HepG2 (cell line): ENCODE data around the gene RIOK2. TPM values are rescaled to one million over a fixed set of nuclear protein-coding genes. Genes with fewer than 3 reads are reported as not detected.

ENCODE experiments used
- ATAC-seq: fragments of 200-7000 bp; cut with Tn5 transposase; 3 replicates; pipeline ENCODE4 v1.9.1; 2020; ENCODE audit warnings: mild to moderate bottlenecking, moderate library complexity
- BruUV-seq: library from RNA; stranded (reverse); fragments of 400-500 nt; replicated peaks from 2 replicates; lab custom pipeline; 2021; lab: Mats Ljungman, UMichigan
- CTCF ChIA-PET: fragments of 300-600 bp; formaldehyde crosslinking; extraction: SDS; loops from one replicate; lab custom pipeline; 2021; ENCODE audit warnings: low total read pairs, inconsistent platforms, low intra/inter-chr PET ratio; lab: Yijun Ruan, JAX
- POLR2A ChIA-PET: fragments of 350-600 bp; sonication (Branson Sonifier 250); formaldehyde crosslinking; loops from one replicate; lab custom pipeline; 2020; ENCODE audit warnings: antibody characterized with exemption, inconsistent platforms; lab: Yijun Ruan, JAX
- DNase-seq: peaks from one replicate; pipeline ENCODE4 v3.0.0-alpha.2; 2015; ENCODE audit warnings: low spot score
- FAIRE-seq: peaks from 3 replicates; lab custom pipeline; 2011; peaks lifted over from hg19 to GRCh38; lab: Jason Lieb, UNC
- H2AFZ ChIP-seq: one replicate; pipeline ENCODE4 v1.6.1; 2011; ENCODE audit warnings: low read length, inconsistent platforms
- H3K27ac ChIP-seq: fragments of 300-600 bp; 3 replicates; pipeline ENCODE4 v1.8.0; 2011; ENCODE audit warnings: mixed run types, mild to moderate bottlenecking, mixed read lengths, low read length, inconsistent platforms; ENCODE audit not compliant: insufficient read depth; ENCODE audit errors: extremely low read length
- H3K27me3 ChIP-seq, 2 experiments: fragments of 200-600 bp in 1 of 2; 2 replicates in 1 of 2; 3 replicates in 1 of 2; pipeline versions ENCODE4 v1.6.0 to v1.8.0; 2011; ENCODE audit warnings: low read length in 2 of 2, mild to moderate bottlenecking in 2 of 2, moderate library complexity in 2 of 2, inconsistent platforms in 1 of 2; ENCODE audit not compliant: insufficient read depth in 2 of 2, control insufficient read depth in 1 of 2
- H3K36me3 ChIP-seq, 2 experiments: fragments of 200-600 bp in 1 of 2; replicated peaks in 1 of 2; 2 replicates in 1 of 2; 3 replicates in 1 of 2; pipeline versions ENCODE4 v1.5.1 to v1.8.0; 2011; ENCODE audit warnings: low read length in 2 of 2, inconsistent platforms in 1 of 2; ENCODE audit not compliant: insufficient read depth in 2 of 2, control insufficient read depth in 1 of 2
- H3K4me1 ChIP-seq: 2 replicates; pipeline ENCODE4 v1.5.1; 2012; ENCODE audit warnings: low read length, inconsistent platforms; ENCODE audit not compliant: insufficient read depth
- H3K4me2 ChIP-seq: 2 replicates; pipeline ENCODE4 v1.6.0; 2011; ENCODE audit warnings: low read depth, low read length, inconsistent platforms
- H3K4me3 ChIP-seq, 3 experiments: fragments of 200-600 bp in 1 of 3; sonication (generic), shearing (Covaris generic) in 1 of 3; replicated peaks in 1 of 3; 2 replicates each; pipeline ENCODE4 v1.5.1; 2011 to 2016; ENCODE audit warnings: low read length in 3 of 3, inconsistent platforms in 2 of 3, low read depth in 2 of 3, mild to moderate bottlenecking in 2 of 3, control low read depth in 1 of 3, mixed read lengths in 1 of 3; ENCODE audit not compliant: insufficient read depth in 1 of 3
- H3K79me2 ChIP-seq: one replicate; pipeline ENCODE4 v1.6.1; 2011; ENCODE audit warnings: low read length, inconsistent platforms; ENCODE audit not compliant: insufficient read depth
- H3K9ac ChIP-seq: 2 replicates; pipeline ENCODE4 v1.6.0; 2011; ENCODE audit warnings: mild to moderate bottlenecking, low read depth, low read length, inconsistent platforms; ENCODE audit not compliant: insufficient read depth
- H3K9me3 ChIP-seq: 2 replicates; pipeline ENCODE4 v1.5.1; 2012; ENCODE audit warnings: mild to moderate bottlenecking, low read length
- H4K20me1 ChIP-seq: 2 replicates; pipeline ENCODE4 v1.6.0; 2011; ENCODE audit warnings: inconsistent platforms, mild to moderate bottlenecking, low read length, moderate library complexity; ENCODE audit not compliant: insufficient read depth
- CCDC6 ChIP-seq: sonication (generic); formaldehyde crosslinking; IDR thresholded peaks from 2 replicates; pipeline ENCODE4 v1.8.1; 2022; ENCODE audit warnings: mild to moderate bottlenecking, missing genetic modification reagents, moderate library complexity
- CEBPG ChIP-seq: IDR thresholded peaks from 2 replicates; pipeline ENCODE4 v1.6.1; 2016
- PCBP2 ChIP-seq: fragments of 200-400 bp; formaldehyde crosslinking; optimal IDR thresholded peaks from 2 replicates; pipeline ENCODE3; 2018; ENCODE audit warnings: low read length, low read depth; ENCODE audit not compliant: poor library complexity, severe bottlenecking
- SAP130 ChIP-seq: IDR thresholded peaks from 2 replicates; pipeline ENCODE4 v1.6.1; 2016; ENCODE audit warnings: low read depth
- SOX13 ChIP-seq, 3 experiments: fragments of 450-650 bp in 1 of 3; sonication (generic) in 1 of 3; formaldehyde crosslinking in 1 of 3; IDR thresholded peaks in 2 of 3; conservative IDR thresholded peaks in 1 of 3; 2 replicates each; pipeline versions ENCODE4 v1.5.0 to v1.6.1; 2016 to 2020; ENCODE audit warnings: antibody characterized with exemption in 1 of 3, mild to moderate bottlenecking in 1 of 3, missing compliant biosample characterization in 1 of 3, missing genetic modification reagents in 1 of 3, moderate library complexity in 1 of 3
- TAF1 ChIP-seq: sonication (generic); formaldehyde crosslinking; IDR thresholded peaks from 2 replicates; pipeline ENCODE4 v1.4.0; 2020; ENCODE audit warnings: missing genetic modification reagents
- ZKSCAN5 ChIP-seq: sonication (generic); formaldehyde crosslinking; IDR thresholded peaks from 2 replicates; pipeline ENCODE4 v1.5.1; 2020; ENCODE audit warnings: mild to moderate bottlenecking, missing genetic modification reagents
- ZNF235 ChIP-seq: sonication (generic); formaldehyde crosslinking; IDR thresholded peaks from 2 replicates; pipeline ENCODE4 v1.8.1; 2023; ENCODE audit warnings: mild to moderate bottlenecking, missing genetic modification reagents, borderline replicate concordance
- ZNF496 ChIP-seq: sonication (generic); formaldehyde crosslinking; IDR thresholded peaks from 2 replicates; pipeline ENCODE4 v1.8.1; 2023; ENCODE audit warnings: mild to moderate bottlenecking, moderate library complexity, missing genetic modification reagents; ENCODE audit not compliant: insufficient replicate concordance
- ZNF652 ChIP-seq: IDR thresholded peaks from 2 replicates; pipeline ENCODE4 v1.6.1; 2016; ENCODE audit warnings: low read depth, borderline replicate concordance
- ZNF7 ChIP-seq: IDR thresholded peaks from 2 replicates; pipeline ENCODE4 v1.6.1; 2016; ENCODE audit warnings: missing biosample characterization, missing genetic modification reagents
- ZNF704 ChIP-seq: sonication (generic); formaldehyde crosslinking; IDR thresholded peaks from 2 replicates; pipeline ENCODE4 v1.8.1; 2023; ENCODE audit warnings: mild to moderate bottlenecking, inconsistent platforms, moderate library complexity, missing genetic modification reagents, borderline replicate concordance
- WGBS: methylation state at CpG from one replicate; pipeline ENCODE4 v1.1.6; 2017; ENCODE audit warnings: low lambda C conversion rate; 5-methylcytosine and 5-hydroxymethylcytosine counted together
- in situ Hi-C: cut with HindIII; loops from 2 replicates; pipeline ENCODE4 v1.10.0; 2017; ENCODE audit warnings: low pct_unique_long_range_greater_than_20kb; ENCODE audit not compliant: extremely low pct_ligation_motif_present
- intact Hi-C: fragments of 100-400 bp; cut with micrococcal nuclease; formaldehyde crosslinking; loops from one replicate; pipeline ENCODE4 v1.10.0; 2022; ENCODE audit not compliant: unreplicated experiment
- polyA plus RNA-seq, 8 experiments: library from polyadenylated mRNA; depleted of rRNA in 3 of 8; stranded (reverse) in 7 of 8; unstranded in 1 of 8; fragments of >200 nt; fragmentation: Illumina TruSeq in 4 of 8; extraction: Trizol in 4 of 8; gene quantifications; 2 replicates each; pipeline versions ENCODE4 v1.2.1 to v1.2.3, GENCODE V29; 2011 to 2016; ENCODE audit warnings: low read depth in 4 of 8, missing spikeins in 1 of 8, mixed read lengths in 1 of 8; ENCODE audit not compliant: insufficient read depth in 1 of 8
- total RNA-seq, 5 experiments: library from RNA; depleted of rRNA; stranded (reverse); fragments of >200 nt; fragmentation: Illumina TruSeq; extraction: Trizol; gene quantifications; 2 replicates each; pipeline ENCODE4 v1.2.3, GENCODE V29; 2016; ENCODE audit warnings: low read depth in 1 of 5
- TF ChIP-seq, protein P1 (sequence below): sonication (generic); formaldehyde crosslinking; IDR thresholded peaks from 2 replicates; pipeline ENCODE4 v1.5.1; 2020; ENCODE audit warnings: missing genetic modification reagents, mild to moderate bottlenecking, borderline replicate concordance
- TF ChIP-seq, protein P2 (sequence below), 2 experiments: fragments of 450-650 bp in 1 of 2; sonication (generic) in 1 of 2; formaldehyde crosslinking; IDR thresholded peaks; 2 replicates each; pipeline versions ENCODE4 v1.5.0 to v1.8.0; 2020 to 2022; ENCODE audit warnings: mild to moderate bottlenecking in 1 of 2, missing genetic modification reagents in 1 of 2

The RIOK2 gene
- total and polyA plus RNA-seq, 2 of the 13 experiments (the other 11 are each of a cell fraction or from before 2014, with no cell fraction given) = 8.1 to 46.6 TPM

DNA sequence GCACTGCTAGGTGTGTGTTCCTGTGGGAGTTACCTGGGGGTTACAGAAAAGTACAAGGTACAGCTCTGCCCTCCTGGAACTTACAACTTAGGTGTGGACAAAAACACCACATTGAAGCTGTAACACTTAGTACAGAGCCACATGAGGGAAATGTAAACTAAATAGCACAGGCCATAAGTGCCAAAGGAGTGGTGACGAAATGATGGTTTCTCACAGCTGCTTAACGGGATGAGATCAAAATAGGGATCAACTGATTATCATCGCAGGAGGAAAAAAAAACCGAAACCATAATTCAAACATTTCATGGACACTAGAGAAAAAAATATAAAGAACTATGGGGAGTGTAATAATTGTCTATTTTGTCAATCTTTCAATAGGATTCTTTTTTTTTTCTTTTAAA, 46.6 kb downstream of the RIOK2 start:
- POLR2A ChIA-PET = no interaction called here
- FAIRE-seq (no peak), ATAC-seq (no peak), DNase-seq (no peak)
- intact Hi-C loops (no loop called here), in situ Hi-C loops (no loop called here)
- no peaks in the 10 kb centered on the region for H3K79me2 ChIP-seq
- H3K36me3 ChIP-seq = no peaks in the 10 kb centered on the region
- no peaks in the 10 kb centered on the region; a peak in 1 of 5 replicates for H3K27me3 ChIP-seq
- no TSS peak for BruUV-seq
- H3K27ac ChIP-seq = no peak overlapping the region
- H3K4me3 ChIP-seq = no peak overlapping the region
- H4K20me1 ChIP-seq = no peaks in the 10 kb centered on the region
- H3K4me1 ChIP-seq = no peaks in the 10 kb centered on the region
- no peak overlapping the region for H2AFZ ChIP-seq
- H3K4me2 ChIP-seq = no peak overlapping the region
- no peak overlapping the region for H3K9ac ChIP-seq
- CTCF ChIA-PET = no interaction called here
- H3K9me3 ChIP-seq = no peaks in the 10 kb centered on the region
- WGBS = 15% methylated on average over 4 of the region's 4 CpGs
- TF ChIP-seq ZNF496 (CRISPR knock-in tag) = no peak
- no peak for TF ChIP-seq SOX13 (IDR thresholded peaks at IDR 0.05)
- no peak for TF ChIP-seq SOX13 (CRISPR knock-in tag; conservative IDR thresholded peaks at IDR 0.05 in 1 of 2, IDR thresholded peaks at IDR 0.05 in 1 of 2)
- no peak for TF ChIP-seq PCBP2
- no peak for TF ChIP-seq ZNF704 (CRISPR knock-in tag)
- TF ChIP-seq CCDC6 = no peak
- no peak for TF ChIP-seq CEBPG (CRISPR knock-in tag)
- no peak for TF ChIP-seq ZKSCAN5 (CRISPR knock-in tag)
- TF ChIP-seq ZNF652 (CRISPR knock-in tag) = no peak
- no peak for TF ChIP-seq ZNF235 (CRISPR knock-in tag)
- TF ChIP-seq, protein P1, sequence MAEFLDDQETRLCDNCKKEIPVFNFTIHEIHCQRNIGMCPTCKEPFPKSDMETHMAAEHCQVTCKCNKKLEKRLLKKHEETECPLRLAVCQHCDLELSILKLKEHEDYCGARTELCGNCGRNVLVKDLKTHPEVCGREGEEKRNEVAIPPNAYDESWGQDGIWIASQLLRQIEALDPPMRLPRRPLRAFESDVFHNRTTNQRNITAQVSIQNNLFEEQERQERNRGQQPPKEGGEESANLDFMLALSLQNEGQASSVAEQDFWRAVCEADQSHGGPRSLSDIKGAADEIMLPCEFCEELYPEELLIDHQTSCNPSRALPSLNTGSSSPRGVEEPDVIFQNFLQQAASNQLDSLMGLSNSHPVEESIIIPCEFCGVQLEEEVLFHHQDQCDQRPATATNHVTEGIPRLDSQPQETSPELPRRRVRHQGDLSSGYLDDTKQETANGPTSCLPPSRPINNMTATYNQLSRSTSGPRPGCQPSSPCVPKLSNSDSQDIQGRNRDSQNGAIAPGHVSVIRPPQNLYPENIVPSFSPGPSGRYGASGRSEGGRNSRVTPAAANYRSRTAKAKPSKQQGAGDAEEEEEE = no peak
- no peak for TF ChIP-seq SAP130 (CRISPR knock-in tag)
- TF ChIP-seq TAF1 (CRISPR knock-in tag) = no peak
- no peak for TF ChIP-seq ZNF7
- TF ChIP-seq, protein P2, sequence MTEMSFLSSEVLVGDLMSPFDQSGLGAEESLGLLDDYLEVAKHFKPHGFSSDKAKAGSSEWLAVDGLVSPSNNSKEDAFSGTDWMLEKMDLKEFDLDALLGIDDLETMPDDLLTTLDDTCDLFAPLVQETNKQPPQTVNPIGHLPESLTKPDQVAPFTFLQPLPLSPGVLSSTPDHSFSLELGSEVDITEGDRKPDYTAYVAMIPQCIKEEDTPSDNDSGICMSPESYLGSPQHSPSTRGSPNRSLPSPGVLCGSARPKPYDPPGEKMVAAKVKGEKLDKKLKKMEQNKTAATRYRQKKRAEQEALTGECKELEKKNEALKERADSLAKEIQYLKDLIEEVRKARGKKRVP (CRISPR knock-in tag; IDR thresholded peaks at IDR 0.05) = no peak
